H9 (cell line): ENCODE data around the gene ANKRA2. TPM values are rescaled to one million over a fixed set of nuclear protein-coding genes. Genes with fewer than 3 reads are reported as not detected.

Experiments
- DNase-seq: peaks from one replicate; pipeline ENCODE4 v3.0.0-alpha.2; 2017
- H2AFZ ChIP-seq: one replicate; pipeline ENCODE4 v1.6.1; 2013; ENCODE audit warnings: mild to moderate bottlenecking, low read length, control low read depth, moderate library complexity
- H2AK5ac ChIP-seq: 2 replicates; pipeline ENCODE4 v1.6.1; 2013; ENCODE audit warnings: low read length, control low read depth, mixed read lengths; ENCODE audit not compliant: insufficient read length
- H2BK120ac ChIP-seq: one replicate; pipeline ENCODE4 v1.6.1; 2013; ENCODE audit warnings: low read depth, mild to moderate bottlenecking, low read length, control low read depth, inconsistent platforms; ENCODE audit not compliant: poor library complexity, severe bottlenecking
- H2BK12ac ChIP-seq: 2 replicates; pipeline ENCODE4 v1.6.1; 2013; ENCODE audit warnings: low read length, control low read depth, mixed read lengths, low read depth; ENCODE audit not compliant: insufficient read length
- H2BK15ac ChIP-seq: 2 replicates; pipeline ENCODE4 v1.6.1; 2013; ENCODE audit warnings: low read depth, low read length, control low read depth
- H2BK20ac ChIP-seq: one replicate; pipeline ENCODE4 v1.6.1; 2013; ENCODE audit warnings: low read depth, mild to moderate bottlenecking, low read length, control low read depth, inconsistent platforms; ENCODE audit not compliant: poor library complexity, severe bottlenecking
- H2BK5ac ChIP-seq: 2 replicates; pipeline ENCODE4 v1.6.1; 2013; ENCODE audit warnings: low read length, control low read depth, mixed read lengths; ENCODE audit not compliant: insufficient read length
- H3K14ac ChIP-seq: 2 replicates; pipeline ENCODE4 v1.6.1; 2013; ENCODE audit warnings: low read length, control low read depth; ENCODE audit not compliant: insufficient read depth
- H3K18ac ChIP-seq: 2 replicates; pipeline ENCODE4 v1.6.1; 2013; ENCODE audit warnings: low read depth, mild to moderate bottlenecking, mixed read lengths, low read length, control low read depth; ENCODE audit not compliant: insufficient read length
- H3K23ac ChIP-seq: 2 replicates; pipeline ENCODE4 v1.6.1; 2013; ENCODE audit warnings: low read length, control low read depth, mixed read lengths, low read depth; ENCODE audit not compliant: insufficient read length
- H3K23me2 ChIP-seq: 2 replicates; pipeline ENCODE4 v1.6.1; 2013; ENCODE audit warnings: low read depth, mild to moderate bottlenecking, mixed read lengths, low read length, control low read depth; ENCODE audit not compliant: insufficient read length, poor library complexity, severe bottlenecking
- H3K27ac ChIP-seq: 2 replicates; pipeline ENCODE4 v1.5.1; 2013; ENCODE audit warnings: low read length, control low read depth, mixed read lengths, low read depth; ENCODE audit not compliant: insufficient read length
- H3K27me3 ChIP-seq: 2 replicates; pipeline ENCODE4 v1.6.1; 2013; ENCODE audit warnings: low read length, control low read depth, inconsistent platforms; ENCODE audit not compliant: insufficient read depth
- H3K4ac ChIP-seq: 2 replicates; pipeline ENCODE4 v1.6.1; 2013; ENCODE audit warnings: low read depth, mild to moderate bottlenecking, control low read depth, inconsistent platforms, low read length, moderate library complexity
- H3K4me1 ChIP-seq: 2 replicates; pipeline ENCODE4 v1.6.1; 2013; ENCODE audit warnings: low read length, control low read depth, inconsistent platforms; ENCODE audit not compliant: insufficient read depth
- H3K4me2 ChIP-seq: 2 replicates; pipeline ENCODE4 v1.6.1; 2013; ENCODE audit warnings: low read length, control low read depth, mixed read lengths; ENCODE audit not compliant: insufficient read length, insufficient read depth
- H3K56ac ChIP-seq: 2 replicates; pipeline ENCODE4 v1.6.1; 2013; ENCODE audit warnings: low read depth, mild to moderate bottlenecking, mixed read lengths, low read length, control low read depth; ENCODE audit not compliant: insufficient read length
- H3K79me1 ChIP-seq: 2 replicates; pipeline ENCODE4 v1.6.1; 2013; ENCODE audit warnings: low read depth, mild to moderate bottlenecking, moderate library complexity, low read length, control low read depth, inconsistent platforms; ENCODE audit not compliant: insufficient read depth, poor library complexity, severe bottlenecking
- H3K79me2 ChIP-seq: 2 replicates; pipeline ENCODE4 v1.6.1; 2013; ENCODE audit warnings: low read length, control low read depth, inconsistent platforms; ENCODE audit not compliant: insufficient read depth
- H3K9ac ChIP-seq: 2 replicates; pipeline ENCODE4 v1.6.1; 2013; ENCODE audit warnings: low read length, control low read depth, mixed read lengths; ENCODE audit not compliant: insufficient read length; ENCODE audit errors: extremely low read depth
- H3K9me3 ChIP-seq: one replicate; pipeline ENCODE4 v1.6.1; 2013; ENCODE audit warnings: low read depth, low read length, inconsistent platforms; ENCODE audit not compliant: control insufficient read depth
- H3T11ph ChIP-seq: one replicate; pipeline ENCODE4 v1.6.1; 2013; ENCODE audit warnings: mild to moderate bottlenecking, low read length, control low read depth, inconsistent platforms
- H4K20me1 ChIP-seq: one replicate; pipeline ENCODE4 v1.6.1; 2013; ENCODE audit not compliant: control insufficient read depth, insufficient read length, insufficient read depth
- H4K5ac ChIP-seq: 2 replicates; pipeline ENCODE4 v1.6.1; 2013; ENCODE audit warnings: low read depth, mild to moderate bottlenecking, mixed read lengths, low read length, control low read depth; ENCODE audit not compliant: insufficient read length
- H4K8ac ChIP-seq: replicated peaks from 2 replicates; pipeline ENCODE4 v1.6.1; 2013; ENCODE audit warnings: low read length, control low read depth, mixed read lengths, low read depth; ENCODE audit not compliant: insufficient read length
- H4K91ac ChIP-seq: 2 replicates; pipeline ENCODE4 v1.6.1; 2013; ENCODE audit warnings: low read depth, mild to moderate bottlenecking, moderate library complexity, mixed read lengths, low read length, control low read depth; ENCODE audit not compliant: insufficient read length
- H3K27ac Mint-ChIP-seq, 3 experiments: 2 replicates in 2 of 3; 3 replicates in 1 of 3; pipeline ENCODE4 v1.8.0; 2020 to 2021; ENCODE audit warnings: mixed read lengths in 3 of 3, mild to moderate bottlenecking in 1 of 3, moderate library complexity in 1 of 3
- H3K27me3 Mint-ChIP-seq: 2 replicates; pipeline ENCODE4 v1.8.0; 2021; ENCODE audit warnings: low read depth, mild to moderate bottlenecking, moderate library complexity, mixed read lengths
- H3K36me3 Mint-ChIP-seq, 3 experiments: 2 replicates in 2 of 3; 3 replicates in 1 of 3; pipeline ENCODE4 v1.8.0; 2020 to 2021; ENCODE audit warnings: low read depth in 3 of 3, mixed read lengths in 3 of 3; ENCODE audit not compliant: insufficient read depth in 1 of 3
- H3K4me1 Mint-ChIP-seq, 2 experiments: 2 replicates each; pipeline ENCODE4 v1.8.0; 2020; ENCODE audit warnings: mixed read lengths in 2 of 2
- H3K4me3 Mint-ChIP-seq, 2 experiments: 2 replicates in 1 of 2; 3 replicates in 1 of 2; pipeline ENCODE4 v1.8.0; 2020 to 2021; ENCODE audit warnings: mild to moderate bottlenecking in 2 of 2, mixed read lengths in 2 of 2, moderate library complexity in 1 of 2
- H3K9me3 Mint-ChIP-seq, 2 experiments: 2 replicates in 1 of 2; 3 replicates in 1 of 2; pipeline ENCODE4 v1.8.0; 2020; ENCODE audit warnings: mild to moderate bottlenecking in 2 of 2, mixed read lengths in 2 of 2, moderate library complexity in 1 of 2
- WGBS: extraction: QIAGEN DNeasy Blood & Tissue Kit; methylation state at CpG from one replicate; pipeline ENCODE4 v1.1.7; 2013; ENCODE audit warnings: missing lambda C conversion rate, low lambda C conversion rate, mixed read lengths; ENCODE audit not compliant: insufficient read length; ENCODE audit errors: extremely low coverage; 5-methylcytosine and 5-hydroxymethylcytosine counted together
- total RNA-seq: library from RNA; stranded (reverse); gene quantifications from 2 replicates; pipeline ENCODE4 v1.2.1, GENCODE V29; 2021
- TF ChIP-seq, protein P1 (sequence below): fragments of 200-600 bp; sonication (generic); conservative IDR thresholded peaks from 3 replicates; pipeline ENCODE4 v1.8.0; 2021; ENCODE audit warnings: antibody characterized with exemption, mild to moderate bottlenecking

Gene ANKRA2
- total RNA-seq, 1 experiment from 2014 or later: 8.9 TPM

DNA sequence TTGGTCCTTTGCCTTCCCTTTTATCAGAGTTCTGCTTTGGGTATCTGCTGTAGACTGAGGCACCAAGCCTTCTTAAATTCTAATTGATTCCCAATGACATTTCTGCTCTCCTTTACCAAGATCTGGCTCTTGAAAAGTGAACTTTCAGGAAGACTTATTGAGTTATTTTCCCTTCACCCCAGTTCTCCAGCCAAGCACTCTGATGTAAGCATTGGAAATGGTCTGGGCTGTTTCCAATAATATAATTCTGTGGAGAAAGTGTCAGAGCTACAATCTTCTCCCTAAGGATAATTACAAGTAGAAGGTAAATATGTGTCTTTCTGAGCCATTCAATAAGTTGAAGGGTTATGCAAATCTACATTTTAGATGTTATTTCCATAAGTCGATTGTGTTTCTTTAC is 36.4 kb downstream of the ANKRA2 start:
- Histone ChIP-seq H3K79me2 (no peaks in the 10 kb centered on the region), H4K5ac (no peak overlapping the region), H2BK20ac (no peak overlapping the region), H3K23ac (no peak overlapping the region), H3K9ac (no peak overlapping the region), H3K4me2 (no peak overlapping the region), H3K23me2 (no peaks in the 10 kb centered on the region), H2AK5ac (no peak overlapping the region), H2BK5ac (no peak overlapping the region), H3K27me3 (no peaks in the 10 kb centered on the region), H2BK120ac (no peak overlapping the region), H4K91ac (no peak overlapping the region), H3T11ph (no peak overlapping the region), H3K56ac (no peak overlapping the region), H2BK12ac (no peak overlapping the region), H2AFZ (no peak overlapping the region), H3K14ac (no peak overlapping the region), H3K4me1 (peaks cover 2% of the 10 kb centered on the region; the same call in 1 of the 2 replicates), H3K4ac (no peak overlapping the region), H3K9me3 (no peaks in the 10 kb centered on the region), H3K79me1 (no peaks in the 10 kb centered on the region), H4K20me1 (no peaks in the 10 kb centered on the region), H2BK15ac (no peak overlapping the region), H3K18ac (no peak overlapping the region), H3K27ac (no peak overlapping the region), H4K8ac (no peak overlapping the region)
- DNase-seq: no peak
- no peak overlapping the region for H3K27ac Mint-ChIP-seq
- H3K36me3 Mint-ChIP-seq: peaks cover 2 to 17% (median 7%) of the 10 kb centered on the region in 3 experiments
- TF ChIP-seq, protein P1, sequence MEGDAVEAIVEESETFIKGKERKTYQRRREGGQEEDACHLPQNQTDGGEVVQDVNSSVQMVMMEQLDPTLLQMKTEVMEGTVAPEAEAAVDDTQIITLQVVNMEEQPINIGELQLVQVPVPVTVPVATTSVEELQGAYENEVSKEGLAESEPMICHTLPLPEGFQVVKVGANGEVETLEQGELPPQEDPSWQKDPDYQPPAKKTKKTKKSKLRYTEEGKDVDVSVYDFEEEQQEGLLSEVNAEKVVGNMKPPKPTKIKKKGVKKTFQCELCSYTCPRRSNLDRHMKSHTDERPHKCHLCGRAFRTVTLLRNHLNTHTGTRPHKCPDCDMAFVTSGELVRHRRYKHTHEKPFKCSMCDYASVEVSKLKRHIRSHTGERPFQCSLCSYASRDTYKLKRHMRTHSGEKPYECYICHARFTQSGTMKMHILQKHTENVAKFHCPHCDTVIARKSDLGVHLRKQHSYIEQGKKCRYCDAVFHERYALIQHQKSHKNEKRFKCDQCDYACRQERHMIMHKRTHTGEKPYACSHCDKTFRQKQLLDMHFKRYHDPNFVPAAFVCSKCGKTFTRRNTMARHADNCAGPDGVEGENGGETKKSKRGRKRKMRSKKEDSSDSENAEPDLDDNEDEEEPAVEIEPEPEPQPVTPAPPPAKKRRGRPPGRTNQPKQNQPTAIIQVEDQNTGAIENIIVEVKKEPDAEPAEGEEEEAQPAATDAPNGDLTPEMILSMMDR: no peak
- WGBS: no CpG with 5 or more reads among the region's 1 CpG
- H3K9me3 Mint-ChIP-seq: peaks cover 12 to 19% of the 10 kb centered on the region in 2 experiments
- H3K4me3 Mint-ChIP-seq: no peak overlapping the region
- peaks cover 9 to 13% of the 10 kb centered on the region in 2 experiments for H3K4me1 Mint-ChIP-seq
- no peaks in the 10 kb centered on the region; the same call in none of the 2 replicates for H3K27me3 Mint-ChIP-seq
